Activated CD4-positive, CD25-positive, alpha-beta regulatory T cell treated with anti-CD3 and anti-CD28 coated beads, Interleukin-2, amount 50 U/mL, for 24 hours (primary cell): ENCODE data around the gene PRR9.
"Not testable (repeated sequence)": the region's sequence is repeated elsewhere in the genome, so short reads cannot be mapped to it uniquely, and the experiment has no call there.

Source experiments
- ATAC-seq, 2 donors: fragments of 150-1000 bp; cut with Tn5 transposase; one replicate each; pipeline ENCODE4 v1.10.0; 2021; ENCODE audit warnings: mild to moderate bottlenecking in 1 of 2, moderate library complexity in 1 of 2

Gene PRR9

GRCh38 chr1:153217212-153217611 lies at the start of gene PRR9:
TSS of gene PRR9 (plus strand) at chr1:153217584. CDS start at chr1:153218145, 561 bp downstream.
- no peak for ATAC-seq

DNA sequence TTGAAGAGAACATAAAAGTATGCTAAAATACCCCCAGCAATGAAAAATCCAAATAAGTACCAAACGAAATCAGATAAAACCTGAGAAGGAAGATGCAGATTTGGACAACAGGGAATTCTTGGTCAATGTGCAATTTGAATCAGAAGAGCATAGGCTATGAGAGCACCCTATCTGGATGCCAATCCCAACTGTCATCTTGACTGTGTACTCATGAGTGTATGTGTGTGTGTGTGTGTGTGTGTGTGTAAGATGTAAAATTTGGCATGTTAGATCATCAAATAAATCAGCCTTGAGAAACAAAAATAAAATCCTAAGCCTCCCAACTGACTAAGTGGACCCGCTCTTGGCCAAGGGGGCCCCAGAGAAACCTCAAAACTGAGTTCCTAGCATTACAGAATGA lies 48.7 kb upstream of the PRR9 start:
- ATAC-seq, result no peak

DNA sequence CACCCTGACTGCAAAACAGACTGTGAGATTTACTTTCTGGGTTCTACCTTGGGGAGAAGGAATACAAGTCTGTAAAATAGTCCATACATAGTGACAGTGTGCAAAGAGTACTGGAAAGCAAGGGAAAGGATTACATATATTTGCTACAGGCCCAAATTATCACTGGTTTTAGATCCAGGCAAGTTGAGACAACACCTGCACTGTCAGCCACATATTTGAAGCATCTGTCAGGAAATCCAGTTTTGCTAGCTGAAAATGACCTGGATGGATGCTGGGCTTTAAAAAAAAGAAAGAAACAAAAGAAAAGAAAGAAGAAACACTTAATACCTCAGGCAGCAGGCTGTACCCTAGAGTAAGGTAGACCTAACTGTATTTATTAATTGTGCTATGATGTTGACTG lies 42.8 kb upstream of the PRR9 start:
- ATAC-seq, result no peak

DNA sequence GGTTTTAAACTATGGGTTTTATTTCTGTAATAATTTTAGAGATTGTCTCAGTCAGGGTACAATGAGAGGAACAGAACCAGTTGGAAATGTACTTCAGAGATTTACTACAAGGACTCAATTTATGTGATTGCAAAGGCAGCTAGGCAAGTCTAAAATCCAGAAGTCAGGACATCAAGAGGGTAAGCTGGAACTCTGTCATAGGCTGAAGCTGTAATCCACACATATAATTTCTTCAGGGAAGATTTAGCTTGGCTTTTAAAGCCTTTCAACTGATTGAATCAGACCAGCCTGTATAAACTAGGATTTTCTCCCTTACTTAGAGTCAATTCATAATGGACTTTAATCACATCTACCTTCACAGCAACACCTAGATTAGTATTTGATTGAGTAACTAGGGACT lies 38.5 kb upstream of the PRR9 start:
- no peak for ATAC-seq

DNA sequence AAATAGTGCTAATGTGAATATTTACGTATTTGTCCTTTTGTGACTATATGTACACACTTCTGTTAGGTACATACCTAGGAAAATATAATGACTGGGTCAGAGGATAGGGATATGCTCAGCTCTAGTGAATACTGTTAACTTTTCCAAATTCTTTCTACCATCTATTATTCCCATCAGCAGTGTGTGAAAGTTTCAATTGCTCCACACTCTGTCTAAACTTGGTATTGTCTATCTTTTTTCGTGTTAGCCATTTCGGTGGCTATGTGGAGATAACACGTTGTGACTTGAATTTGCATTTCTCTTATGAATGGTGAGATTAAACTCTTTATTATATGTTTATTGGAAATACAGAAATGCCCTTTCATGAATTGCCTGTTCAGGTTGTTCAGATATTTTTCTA lies 36.8 kb upstream of the PRR9 start:
- no peak for ATAC-seq

DNA sequence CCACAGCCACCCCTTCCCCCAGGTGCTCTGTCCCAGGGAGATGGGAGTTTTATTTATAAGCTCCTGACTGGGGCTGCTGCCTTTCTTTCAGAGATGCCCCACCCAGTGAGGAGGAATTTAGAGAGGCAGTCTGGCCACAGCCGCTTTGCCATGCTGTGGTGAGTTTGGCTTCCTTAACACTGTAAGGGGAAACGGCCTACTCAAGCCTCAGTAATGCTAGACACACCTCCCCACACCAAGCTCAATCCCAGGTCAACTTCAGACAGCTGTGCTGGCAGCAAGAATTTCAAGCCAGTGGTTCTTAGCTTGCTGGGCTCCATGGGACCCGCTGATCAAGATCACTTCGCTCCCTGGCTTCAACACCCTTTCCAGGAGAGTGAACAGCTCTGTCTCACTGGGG lies 29.1 kb upstream of the PRR9 start:
- not testable (repeated sequence) for ATAC-seq

GRCh38 chr1:153190373-153190772 lies 27.0 kb upstream of the PRR9 start:
- ATAC-seq, result no peak

- no peak for ATAC-seq
These were observed 24.7 kb upstream of the PRR9 start for GRCh38 chr1:153192697-153193096.

- ATAC-seq, result no peak
These were observed 22.9 kb upstream of the PRR9 start for GRCh38 chr1:153194331-153195050.

DNA sequence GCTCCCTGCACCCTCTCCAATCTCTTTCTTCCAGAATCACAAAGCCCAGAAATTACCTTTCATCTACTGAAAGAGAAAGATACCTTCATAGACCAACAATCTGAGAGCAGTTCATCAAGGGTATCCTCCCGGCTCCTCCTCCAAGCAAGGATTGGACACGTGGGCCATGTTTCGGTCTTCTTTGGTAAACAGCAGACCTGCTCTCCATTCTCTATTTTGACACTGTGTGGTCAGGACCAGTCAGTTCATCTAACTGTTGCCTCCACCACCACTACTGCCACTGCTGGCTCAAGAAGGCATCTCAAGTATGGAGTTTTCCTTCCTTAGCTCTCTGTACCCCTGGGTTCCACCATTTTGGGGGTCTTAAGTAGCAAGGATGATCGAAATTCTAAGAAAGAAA lies 22.2 kb upstream of the PRR9 start:
- no peak for ATAC-seq

DNA sequence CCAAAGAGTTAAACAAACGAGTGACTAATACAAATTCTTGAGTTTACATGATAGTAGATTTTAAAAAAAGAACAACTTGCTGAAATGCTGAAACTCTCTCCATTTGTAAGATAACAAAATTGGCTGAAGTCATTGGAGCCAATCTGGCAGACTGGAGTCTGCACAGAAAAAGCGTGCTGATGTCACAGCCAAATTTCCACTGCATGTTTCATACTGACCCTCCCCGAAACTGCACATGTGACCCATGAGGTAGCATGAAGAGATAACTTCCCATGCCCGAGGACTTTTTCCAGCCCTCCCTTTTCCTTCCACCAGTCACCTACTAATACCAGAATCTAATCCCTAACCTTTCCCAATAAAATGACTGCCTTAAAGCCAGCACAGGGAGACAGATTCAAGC lies 15.4 kb upstream of the PRR9 start:
- no peak for ATAC-seq

DNA sequence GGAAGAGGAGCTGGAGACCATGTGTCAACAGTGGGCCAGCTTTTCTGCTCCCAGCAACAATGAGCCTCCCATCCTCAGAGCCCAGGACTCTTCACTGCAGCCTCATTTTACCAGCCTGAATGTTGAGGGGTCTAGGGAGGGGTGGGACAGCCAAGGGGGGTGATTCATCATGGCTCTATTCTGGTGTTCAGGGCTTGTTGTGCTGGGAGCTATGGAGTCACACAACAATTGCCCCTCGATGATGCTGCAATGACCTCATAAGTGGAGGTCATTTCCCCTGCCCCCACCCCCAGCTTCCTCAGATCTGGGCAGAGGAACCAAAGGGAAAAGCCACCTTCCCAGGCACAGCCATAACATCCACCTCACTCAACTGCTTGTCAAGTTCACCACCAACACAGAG lies 14.3 kb upstream of the PRR9 start, which contains the start of gene LELP1:
Gene LELP1, plus strand, starts transcription at position 301 of the 400 bp plus-strand sequence. CDS start 1,278 bp downstream, outside the sequence.
- ATAC-seq, result no peak

DNA sequence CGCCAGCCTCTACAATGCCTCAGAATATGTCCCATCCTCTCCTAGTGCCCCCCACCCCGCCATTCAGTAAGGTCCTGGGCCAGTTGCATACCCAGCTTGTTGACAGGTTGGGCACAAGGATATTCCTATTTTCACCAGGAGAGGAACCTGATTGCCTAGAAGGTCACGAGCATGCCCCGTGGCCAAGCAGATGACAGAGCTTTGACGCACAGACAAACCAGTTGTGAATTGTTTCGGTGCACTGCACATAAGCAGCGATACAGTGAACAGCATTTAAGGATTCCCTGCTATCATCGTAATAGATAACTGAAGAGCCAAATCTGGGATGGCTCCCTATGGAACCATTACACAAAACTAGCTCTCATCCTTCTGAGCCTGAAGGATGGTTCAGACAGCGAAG lies 10.8 kb upstream of the PRR9 start:
- ATAC-seq, result no peak

DNA sequence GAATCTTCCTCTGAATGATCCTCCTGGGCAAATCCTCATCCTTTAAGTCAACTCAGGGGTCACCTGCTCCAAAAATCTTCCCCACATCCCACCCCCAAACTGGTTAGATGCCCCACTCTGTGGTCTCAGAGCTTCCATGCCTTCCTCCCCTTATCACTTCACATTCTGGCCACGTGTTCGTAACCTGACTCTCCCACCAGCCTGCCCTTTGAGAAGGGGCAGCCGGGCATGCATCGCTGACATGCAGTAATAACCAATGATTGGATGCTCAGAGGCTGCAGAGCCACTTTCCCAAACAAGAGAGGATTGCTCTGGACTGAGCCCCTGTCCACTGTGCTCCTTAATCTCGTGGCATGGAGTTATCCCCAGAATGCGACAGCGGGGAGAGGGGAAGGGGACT lies 7.2 kb upstream of the PRR9 start:
- ATAC-seq, result no peak

- ATAC-seq, result no peak
These were observed 5.2 kb upstream of the PRR9 start for GRCh38 chr1:153212201-153212600.

- no peak for ATAC-seq
These were observed 3.9 kb upstream of the PRR9 start for GRCh38 chr1:153213519-153213918.

DNA sequence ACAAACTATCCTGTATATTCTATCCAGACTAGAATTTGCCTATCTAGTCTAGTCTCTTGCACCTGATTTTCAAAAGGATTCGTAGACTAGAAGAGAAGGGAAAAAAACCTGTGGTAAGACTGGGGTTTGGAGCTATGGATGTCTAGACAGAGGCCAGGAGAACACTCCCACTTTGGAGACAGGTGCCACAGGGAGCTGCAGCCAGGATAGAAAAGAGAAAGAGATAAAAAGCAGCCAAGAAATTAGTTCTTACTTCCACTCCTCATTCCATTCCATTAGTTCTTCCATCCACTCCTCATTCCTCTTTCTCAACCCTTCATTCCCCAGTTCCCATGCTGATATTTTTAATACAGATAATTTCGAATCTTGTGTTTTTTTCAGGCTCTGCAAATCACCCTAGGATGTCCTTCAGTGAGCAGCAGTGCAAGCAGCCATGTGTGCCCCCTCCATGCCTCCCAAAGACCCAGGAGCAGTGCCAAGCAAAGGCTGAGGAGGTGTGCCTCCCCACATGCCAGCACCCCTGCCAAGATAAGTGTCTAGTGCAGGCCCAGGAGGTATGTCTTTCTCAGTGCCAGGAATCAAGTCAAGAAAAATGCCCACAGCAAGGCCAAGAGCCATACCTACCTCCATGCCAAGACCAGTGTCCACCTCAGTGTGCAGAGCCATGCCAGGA lies 496 bp downstream of the PRR9 start:
- ATAC-seq, result no peak

DNA sequence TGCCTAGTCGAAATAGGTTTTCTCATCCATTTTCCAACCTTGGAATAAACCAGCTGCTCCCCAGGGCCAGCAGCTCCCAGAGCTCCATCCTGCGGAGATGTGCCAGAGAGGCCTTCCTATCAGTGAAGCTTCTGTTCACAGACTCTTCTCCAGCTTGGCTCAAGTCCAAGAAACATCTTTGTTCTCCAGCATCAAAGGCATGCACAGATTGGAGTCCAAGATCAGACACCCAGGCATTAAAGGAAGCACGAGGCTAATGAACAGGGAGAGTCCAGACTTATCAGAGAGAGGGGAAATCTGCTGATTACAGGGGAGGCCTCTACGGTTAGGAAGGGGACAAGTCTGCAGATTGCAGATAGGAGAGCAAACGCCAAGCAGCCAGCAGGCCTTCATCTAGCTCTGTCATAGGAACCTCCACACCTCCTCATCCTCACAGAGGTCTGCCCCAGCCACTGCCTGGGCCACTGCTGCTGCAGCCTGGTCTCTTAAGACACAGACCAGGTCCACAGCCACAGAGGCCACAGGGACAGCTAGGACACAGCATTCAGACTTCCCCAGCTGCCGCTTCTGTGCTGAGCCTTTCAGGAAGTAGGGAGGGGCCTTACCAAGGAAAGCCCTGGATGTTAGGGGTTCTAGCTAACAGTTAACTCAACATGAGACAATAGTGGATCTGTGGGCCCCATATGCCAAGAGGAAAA lies 3.4 kb downstream of the PRR9 start:
- ATAC-seq, result no peak

GRCh38 chr1:153223040-153223891 lies 5.9 kb downstream of the PRR9 start:
- peak; percentile 46 to 48 for ATAC-seq

DNA sequence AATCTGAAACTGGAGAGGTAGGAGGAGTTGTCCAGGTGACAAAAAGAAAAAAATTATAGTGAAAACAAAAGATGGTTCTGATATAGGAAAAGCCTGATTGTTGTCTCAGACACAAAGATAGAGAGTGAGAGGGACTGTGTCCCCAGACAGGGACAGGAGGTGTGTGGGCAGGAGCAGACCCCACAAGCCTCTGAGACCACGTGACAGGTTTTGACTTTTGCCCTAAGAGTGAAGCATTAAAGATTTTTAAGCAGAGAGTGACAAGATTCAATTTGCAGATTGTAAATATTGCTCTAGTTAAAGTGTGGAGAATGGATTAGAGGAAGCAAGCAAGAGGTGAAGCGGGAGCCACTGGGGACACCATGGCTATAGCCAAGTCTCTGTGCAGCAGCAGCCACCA lies 10.4 kb downstream of the PRR9 start:
- no peak for ATAC-seq

GRCh38 chr1:153228491-153228890 lies 11.1 kb downstream of the PRR9 start:
- ATAC-seq, result no peak

GRCh38 chr1:153229076-153229829 lies 11.9 kb downstream of the PRR9 start:
- not testable (repeated sequence) for ATAC-seq
